Fibroblast of villous mesenchyme (primary cell): ENCODE results near the gene SMIM35. TPM values are rescaled to one million over a fixed set of nuclear protein-coding genes. Genes with fewer than 3 reads are reported as not detected.

Experiments
- DNase-seq: peaks from one replicate; pipeline ENCODE4 v3.0.0-alpha.2; 2010; ENCODE audit warnings: low read depth
- H3K4me3 ChIP-seq: 2 replicates; pipeline ENCODE4 v1.5.1; 2011; ENCODE audit warnings: low read depth, mild to moderate bottlenecking, low read length
- total RNA-seq: library from RNA; depleted of rRNA; stranded (reverse); fragments of >200 nt; gene quantifications from 2 replicates; pipeline ENCODE4 v1.2.3, GENCODE V29; 2012
- TF ChIP-seq, protein P1 (sequence below): IDR thresholded peaks from 2 replicates; pipeline ENCODE4 v1.5.1; 2012; ENCODE audit warnings: low read depth, mild to moderate bottlenecking, low read length; ENCODE audit not compliant: insufficient read depth

The SMIM35 gene
- total RNA-seq, result not detected in 2 replicates

DNA sequence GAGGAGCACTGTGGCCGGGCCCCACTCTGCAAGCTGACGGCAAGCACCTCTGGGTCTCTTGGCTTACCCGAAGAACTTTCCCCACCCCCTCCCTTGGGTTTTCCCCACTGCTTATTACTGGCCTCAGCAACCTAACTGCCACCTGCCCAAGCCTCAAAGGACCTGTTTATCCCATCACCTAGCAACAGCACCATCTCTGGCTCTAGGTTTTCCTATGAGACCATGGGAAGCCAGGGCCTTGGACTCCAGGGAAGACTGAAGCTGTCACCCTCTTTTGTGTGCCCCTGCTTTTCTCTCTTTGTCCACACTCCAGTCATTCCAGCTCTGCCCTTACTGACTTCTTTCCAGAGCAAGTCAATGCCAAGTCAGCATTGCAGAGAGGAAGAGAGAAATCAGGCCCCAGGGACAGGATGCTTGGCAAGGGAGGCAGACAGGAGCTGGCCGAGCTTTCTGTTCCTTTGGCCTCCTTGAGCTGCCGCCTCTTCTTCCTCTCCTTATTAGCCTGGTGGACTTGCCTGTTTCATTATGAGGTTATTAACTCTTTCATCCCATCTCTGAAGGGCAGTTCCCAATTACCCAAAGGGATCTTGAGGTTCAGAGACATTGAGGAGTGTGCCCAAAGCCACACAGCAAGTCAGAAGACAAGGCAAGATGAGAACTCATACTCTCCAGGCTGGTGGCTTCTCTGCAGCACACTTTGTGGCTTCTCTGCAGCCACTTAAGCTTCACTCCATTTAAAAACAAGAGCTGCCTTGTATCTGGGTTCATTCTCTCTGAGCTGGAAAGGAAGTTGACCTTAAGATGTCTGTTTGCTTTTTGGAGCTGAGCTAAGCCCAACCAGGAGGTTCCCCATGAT, at the start of gene SMIM35:
Gene SMIM35 (minus strand): TSS at position 51 of the 856 bp plus-strand sequence. CDS start 206 bp downstream, outside the sequence.
- no peak for DNase-seq
- TF ChIP-seq, protein P1, sequence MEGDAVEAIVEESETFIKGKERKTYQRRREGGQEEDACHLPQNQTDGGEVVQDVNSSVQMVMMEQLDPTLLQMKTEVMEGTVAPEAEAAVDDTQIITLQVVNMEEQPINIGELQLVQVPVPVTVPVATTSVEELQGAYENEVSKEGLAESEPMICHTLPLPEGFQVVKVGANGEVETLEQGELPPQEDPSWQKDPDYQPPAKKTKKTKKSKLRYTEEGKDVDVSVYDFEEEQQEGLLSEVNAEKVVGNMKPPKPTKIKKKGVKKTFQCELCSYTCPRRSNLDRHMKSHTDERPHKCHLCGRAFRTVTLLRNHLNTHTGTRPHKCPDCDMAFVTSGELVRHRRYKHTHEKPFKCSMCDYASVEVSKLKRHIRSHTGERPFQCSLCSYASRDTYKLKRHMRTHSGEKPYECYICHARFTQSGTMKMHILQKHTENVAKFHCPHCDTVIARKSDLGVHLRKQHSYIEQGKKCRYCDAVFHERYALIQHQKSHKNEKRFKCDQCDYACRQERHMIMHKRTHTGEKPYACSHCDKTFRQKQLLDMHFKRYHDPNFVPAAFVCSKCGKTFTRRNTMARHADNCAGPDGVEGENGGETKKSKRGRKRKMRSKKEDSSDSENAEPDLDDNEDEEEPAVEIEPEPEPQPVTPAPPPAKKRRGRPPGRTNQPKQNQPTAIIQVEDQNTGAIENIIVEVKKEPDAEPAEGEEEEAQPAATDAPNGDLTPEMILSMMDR, result no peak

DNA sequence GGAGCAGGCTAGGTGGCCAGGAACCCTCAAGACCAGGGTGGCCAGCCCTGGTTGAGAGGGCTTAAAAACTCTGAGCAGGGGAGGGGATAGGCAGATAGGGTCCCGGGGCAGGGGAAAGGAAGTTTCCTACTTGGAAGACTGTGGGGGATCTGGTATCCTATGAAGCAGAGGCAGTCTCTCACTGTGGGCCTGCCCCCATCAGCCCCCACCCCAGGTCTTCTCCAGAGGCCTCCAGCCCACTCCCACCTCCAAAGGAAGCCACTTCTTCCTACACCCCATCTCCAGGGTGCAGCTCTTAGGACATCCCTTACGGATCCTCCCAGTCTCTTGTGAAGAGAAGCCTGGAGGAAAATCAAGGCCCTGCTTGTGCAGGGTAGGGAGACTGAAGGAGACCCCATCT, 49.6 kb upstream of the SMIM35 start:
- DNase-seq, result no peak
- TF ChIP-seq, protein P1, result no peak

More for the DNA sequence above, at the start of gene SMIM35:
- no peak within 1 kb of the TSS for H3K4me3 ChIP-seq

DNA sequence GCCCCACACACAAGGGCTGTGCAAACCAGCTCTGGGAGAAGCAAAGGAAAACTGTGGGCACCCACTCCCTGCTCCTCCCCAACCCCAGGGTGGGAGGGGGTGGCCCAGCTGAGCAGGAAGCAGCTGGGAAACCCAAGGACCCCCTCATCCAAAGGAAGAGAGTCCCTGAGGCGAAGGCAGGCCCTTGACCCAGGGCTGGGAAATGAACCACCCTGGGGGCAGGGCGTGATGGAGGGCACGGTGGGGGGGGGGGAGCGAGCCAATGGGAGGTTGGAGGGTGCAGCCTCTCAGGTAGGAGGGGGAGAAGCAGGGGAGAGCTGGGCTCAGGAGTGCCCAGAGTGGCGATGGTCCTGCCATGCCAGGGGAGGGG, 49.0 kb upstream of the SMIM35 start:
- TF ChIP-seq, protein P1, result no peak
- DNase-seq, result no peak
- no peak overlapping the region for H3K4me3 ChIP-seq

More for the DNA sequence above, 49.6 kb upstream of the SMIM35 start:
- H3K4me3 ChIP-seq, result no peak overlapping the region

DNA sequence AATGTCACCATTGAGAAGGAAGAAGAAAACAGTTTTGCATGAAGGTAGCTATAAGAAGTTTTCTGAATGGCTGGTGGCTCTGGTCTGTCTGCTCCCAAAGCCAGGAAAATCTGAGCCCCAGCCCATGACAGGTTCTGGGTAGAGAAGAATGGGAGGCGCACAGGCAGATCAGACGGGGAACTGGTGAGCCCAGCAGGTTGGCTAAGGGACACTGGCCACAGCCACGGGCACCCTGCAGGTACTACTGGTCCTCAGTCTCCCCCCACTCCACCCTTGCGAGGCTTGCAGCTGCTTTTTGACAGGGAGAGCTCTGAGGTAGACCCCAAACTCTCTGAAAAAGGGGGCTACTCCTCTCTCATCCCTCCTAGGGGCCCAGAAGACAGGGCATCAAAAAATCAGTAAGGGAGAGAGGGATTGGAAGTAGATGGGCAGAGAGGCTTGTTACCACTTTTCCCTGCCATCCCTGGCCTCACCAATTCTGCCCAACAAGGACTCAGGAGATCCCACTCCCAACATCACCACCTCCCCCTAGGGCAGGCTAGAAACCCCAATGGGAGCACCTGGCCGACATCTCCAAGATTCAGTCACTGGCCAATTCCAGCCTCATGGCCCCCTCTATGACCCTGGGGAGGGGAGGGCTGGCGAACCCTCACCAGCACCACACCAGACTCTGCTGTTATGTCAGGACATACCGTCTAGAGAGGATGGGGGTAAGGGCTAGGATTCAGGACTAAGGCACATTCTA, 48.5 kb upstream of the SMIM35 start:
- no peak for DNase-seq
- no peak overlapping the region for H3K4me3 ChIP-seq
- TF ChIP-seq, protein P1, result no peak

DNA sequence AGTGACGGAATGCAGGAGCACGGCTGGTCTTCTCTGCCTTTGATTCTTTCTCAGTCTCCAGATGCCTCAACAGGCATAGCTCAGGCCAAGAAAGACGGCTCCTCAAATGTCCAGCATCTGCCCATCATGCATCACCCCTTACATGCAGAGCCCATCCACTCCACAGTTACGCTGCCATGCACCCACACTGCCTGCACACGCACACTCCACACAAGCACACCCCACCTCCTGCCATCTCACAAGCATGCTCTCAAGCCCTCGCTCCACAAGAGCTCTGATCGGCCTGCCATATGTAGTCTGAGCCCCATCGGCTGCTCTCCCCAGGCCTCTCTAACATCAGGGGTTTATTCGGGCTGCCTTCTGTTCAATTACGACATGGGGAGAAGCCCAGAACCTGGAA, 47.1 kb upstream of the SMIM35 start:
- TF ChIP-seq, protein P1, result no peak
- DNase-seq, result no peak
- H3K4me3 ChIP-seq, result no peak overlapping the region

DNA sequence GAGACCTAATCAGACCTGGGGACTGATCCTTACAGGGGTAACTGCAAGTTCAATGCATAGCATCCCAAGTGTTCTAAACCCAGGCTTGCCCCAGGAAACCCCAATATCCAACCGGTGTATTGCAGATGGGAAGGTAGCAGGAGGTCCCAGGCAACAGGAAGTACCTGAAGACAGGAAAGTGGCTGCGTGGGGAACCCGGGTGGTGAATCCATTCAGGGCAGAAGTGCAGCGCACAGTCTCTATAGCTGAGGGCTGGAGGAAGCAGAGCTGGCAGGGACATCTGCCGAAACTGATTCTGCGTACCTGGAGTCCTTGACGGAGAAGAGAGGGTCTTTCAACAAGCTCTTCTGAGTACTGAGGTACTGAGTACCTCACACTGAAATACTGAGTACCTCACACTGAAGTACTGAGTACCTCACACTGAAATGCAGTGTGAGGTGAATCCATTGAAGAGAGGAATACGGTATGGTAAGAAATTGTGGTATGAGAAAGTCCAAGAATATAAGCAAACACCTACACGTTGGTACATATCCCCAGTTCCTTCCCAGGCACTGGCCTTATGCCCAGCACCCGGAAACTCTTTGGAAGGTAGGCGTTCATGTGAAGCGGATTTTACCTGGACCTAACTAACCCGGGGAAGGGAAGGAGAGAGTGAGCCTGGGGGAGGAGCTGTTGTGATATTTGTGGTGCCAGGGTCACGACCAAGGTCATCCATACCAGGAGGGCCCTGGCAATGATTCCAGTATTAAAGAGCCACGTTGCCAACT, 45.8 kb upstream of the SMIM35 start:
- TF ChIP-seq, protein P1, result no peak
- DNase-seq, result no peak
- H3K4me3 ChIP-seq, result no peak overlapping the region
